GM21360 (cell line): ENCODE data around the gene ADRA2A.

Source experiments
- ATAC-seq: cut with Tn5 transposase; IDR thresholded peaks from one replicate; pipeline ENCODE4 v1.9.1; 2021; ENCODE audit warnings: mild to moderate bottlenecking, moderate library complexity; ENCODE audit not compliant: unreplicated experiment

The ADRA2A gene

DNA sequence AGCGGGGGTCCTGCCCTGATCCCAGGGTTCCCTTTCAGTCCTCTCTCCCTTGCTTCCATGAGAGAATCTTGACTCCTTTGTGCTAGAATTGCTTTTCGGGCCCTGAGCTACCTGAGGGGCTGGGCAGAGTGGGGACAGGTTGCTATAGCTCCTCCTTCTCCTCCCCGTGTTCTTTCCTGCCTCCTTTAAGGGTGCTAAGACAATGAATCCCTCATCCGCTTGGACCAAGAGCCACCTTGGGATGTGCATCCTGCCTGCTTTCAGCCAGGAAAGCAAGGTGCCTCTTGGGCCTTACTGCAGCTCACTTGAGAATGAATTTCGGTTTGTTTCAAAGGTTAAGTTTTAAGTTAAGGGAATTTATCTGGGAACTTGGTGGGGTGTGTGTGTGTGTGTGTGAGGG, 53.6 kb downstream of the ADRA2A start:
- ATAC-seq: no peak
